ENCODE results near the gene C14orf132. TPM values are rescaled to one million over a fixed set of nuclear protein-coding genes. Genes with fewer than 3 reads are reported as not detected.
A peak's percentile ranks its signal among the peaks of the same experiment; 100 is the strongest.

C14orf132 gene
- total RNA-seq, 1 donor from 2014 or later = 8.0 TPM

DNA sequence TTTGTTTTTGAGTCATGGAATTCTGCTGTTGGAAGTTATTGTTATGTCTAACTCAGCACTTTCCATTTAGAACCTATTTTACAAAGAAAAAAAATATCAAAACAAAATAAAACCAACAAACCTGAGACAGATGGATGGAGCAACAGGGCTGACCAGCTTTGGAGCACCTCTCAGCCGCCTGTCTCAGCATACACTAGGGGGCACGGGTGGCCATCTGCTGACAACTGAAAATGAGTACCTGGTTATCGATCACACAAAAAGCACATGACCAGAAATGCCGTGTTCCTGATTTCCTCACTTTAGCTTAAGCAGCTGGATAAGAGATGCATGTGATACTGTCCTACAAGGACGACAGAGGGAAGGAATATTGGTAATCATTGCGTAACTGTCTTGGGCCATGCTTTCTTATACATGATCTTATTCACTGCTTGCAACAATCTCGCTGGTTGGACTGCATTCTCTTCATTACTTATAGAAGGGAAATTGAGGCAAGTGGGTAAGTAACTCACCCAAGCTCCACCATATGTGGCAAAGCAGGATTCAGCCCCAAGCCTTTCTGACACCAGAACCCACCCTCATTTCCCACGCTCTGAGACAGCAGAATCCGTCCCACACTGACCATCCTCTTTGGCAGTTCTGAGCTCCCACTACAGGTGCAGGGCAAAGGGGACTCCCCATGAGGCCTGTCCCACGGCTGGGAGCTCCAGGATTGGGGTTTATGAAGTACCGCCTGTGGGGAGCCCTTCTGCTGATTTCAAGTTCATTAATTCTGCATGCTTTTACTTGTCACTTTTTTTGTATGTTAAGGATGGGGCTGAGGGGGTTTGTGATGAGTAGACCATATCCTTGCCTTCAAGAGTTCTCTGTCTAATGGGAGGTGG, 43.5 kb downstream of the C14orf132 start:
- DNase-seq (ENCODE audit: low read depth) = no peak
- H3K27ac ChIP-seq (ENCODE audit: low read depth, low read length) = no peak overlapping the region
- Mint-ChIP-seq H3K27me3 (ENCODE audit: low read depth, unreplicated experiment) (peaks cover 2% of the 10 kb centered on the region), H3K4me1 (ENCODE audit: low read depth, unreplicated experiment) (peaks cover 25% of the 10 kb centered on the region), H3K36me3 (ENCODE audit: low read depth, unreplicated experiment) (peaks cover 2% of the 10 kb centered on the region), H3K4me3 (ENCODE audit: unreplicated experiment) (no peak overlapping the region), H3K9me3 (ENCODE audit: unreplicated experiment) (no peaks in the 10 kb centered on the region), H3K27ac (ENCODE audit: unreplicated experiment) (no peak overlapping the region)
- H3K27me3 ChIP-seq (ENCODE audit: insufficient read depth, low read length) = no peaks in the 10 kb centered on the region
- peaks cover 63% of the 10 kb centered on the region for H4K20me1 ChIP-seq (ENCODE audit: insufficient read depth, low read length)
- H3K4me1 ChIP-seq (ENCODE audit: insufficient read depth, low read length) = peaks cover 34% of the 10 kb centered on the region
- no peak overlapping the region for H3K4me3 ChIP-seq (ENCODE audit: insufficient read depth, low read depth, low read length)
- no peak overlapping the region for H3K4me2 ChIP-seq (ENCODE audit: low read length)
- TF ChIP-seq EZH2 (IDR thresholded peaks at IDR 0.05; ENCODE audit: insufficient read depth, low read length) = no peak
- TF ChIP-seq, protein P1, sequence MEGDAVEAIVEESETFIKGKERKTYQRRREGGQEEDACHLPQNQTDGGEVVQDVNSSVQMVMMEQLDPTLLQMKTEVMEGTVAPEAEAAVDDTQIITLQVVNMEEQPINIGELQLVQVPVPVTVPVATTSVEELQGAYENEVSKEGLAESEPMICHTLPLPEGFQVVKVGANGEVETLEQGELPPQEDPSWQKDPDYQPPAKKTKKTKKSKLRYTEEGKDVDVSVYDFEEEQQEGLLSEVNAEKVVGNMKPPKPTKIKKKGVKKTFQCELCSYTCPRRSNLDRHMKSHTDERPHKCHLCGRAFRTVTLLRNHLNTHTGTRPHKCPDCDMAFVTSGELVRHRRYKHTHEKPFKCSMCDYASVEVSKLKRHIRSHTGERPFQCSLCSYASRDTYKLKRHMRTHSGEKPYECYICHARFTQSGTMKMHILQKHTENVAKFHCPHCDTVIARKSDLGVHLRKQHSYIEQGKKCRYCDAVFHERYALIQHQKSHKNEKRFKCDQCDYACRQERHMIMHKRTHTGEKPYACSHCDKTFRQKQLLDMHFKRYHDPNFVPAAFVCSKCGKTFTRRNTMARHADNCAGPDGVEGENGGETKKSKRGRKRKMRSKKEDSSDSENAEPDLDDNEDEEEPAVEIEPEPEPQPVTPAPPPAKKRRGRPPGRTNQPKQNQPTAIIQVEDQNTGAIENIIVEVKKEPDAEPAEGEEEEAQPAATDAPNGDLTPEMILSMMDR (IDR thresholded peaks at IDR 0.05; ENCODE audit: insufficient read depth, low read depth, low read length) = no peak
- no peaks in the 10 kb centered on the region for H3K9me3 ChIP-seq (ENCODE audit: insufficient read depth, low read depth, low read length)
- H2AFZ ChIP-seq (ENCODE audit: low read depth, low read length) = no peak overlapping the region
- peaks cover 6% of the 10 kb centered on the region for H3K36me3 ChIP-seq (ENCODE audit: insufficient read depth, low read length)
- no peak overlapping the region for H3K9ac ChIP-seq (ENCODE audit: low read length)
- peaks cover 41% of the 10 kb centered on the region for H3K79me2 ChIP-seq (ENCODE audit: insufficient read depth, low read length)
- FAIRE-seq = no peak

DNA sequence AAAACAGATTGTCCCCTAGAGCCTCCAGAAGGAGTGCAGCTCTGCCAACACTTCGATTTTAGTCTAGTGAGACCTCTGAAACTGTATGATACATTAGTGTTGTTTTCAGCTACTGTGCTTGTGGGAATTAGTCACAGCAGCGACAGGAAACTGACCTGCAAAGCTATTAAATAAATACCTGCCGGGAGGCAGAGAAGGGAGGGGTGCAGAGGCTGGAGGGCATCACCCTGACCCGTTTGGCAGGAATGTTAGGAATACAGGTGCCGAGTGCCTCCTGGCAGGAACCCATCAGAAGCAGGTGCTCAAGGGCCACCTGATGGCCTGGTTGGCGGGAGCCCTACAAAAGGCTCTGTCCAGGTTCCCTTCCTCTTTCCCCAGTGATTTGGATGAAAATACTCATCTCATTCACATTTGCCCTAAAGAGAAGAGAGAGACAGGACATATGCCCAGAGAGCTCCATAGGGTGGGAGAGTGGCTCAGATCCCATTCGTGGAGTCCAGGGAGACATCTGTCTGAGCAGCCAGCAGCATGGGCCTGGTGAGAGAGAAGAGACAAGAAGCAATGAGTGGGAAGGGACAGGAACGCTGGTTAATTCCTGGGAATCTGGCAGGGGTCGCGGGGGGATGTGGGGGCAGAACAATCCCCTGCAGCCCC, 44.6 kb downstream of the C14orf132 start:
- no peak for FAIRE-seq

More for the DNA sequence above, 44.6 kb downstream of the C14orf132 start:
- Histone ChIP-seq H3K4me1 (ENCODE audit: insufficient read depth, low read length) (peaks cover 33% of the 10 kb centered on the region), H3K9me3 (ENCODE audit: insufficient read depth, low read depth, low read length) (no peaks in the 10 kb centered on the region), H3K4me3 (ENCODE audit: insufficient read depth, low read depth, low read length) (no peak overlapping the region), H3K9ac (ENCODE audit: low read length) (no peak overlapping the region), H3K79me2 (ENCODE audit: insufficient read depth, low read length) (peaks cover 34% of the 10 kb centered on the region), H3K27ac (ENCODE audit: low read depth, low read length) (no peak overlapping the region), H3K27me3 (ENCODE audit: insufficient read depth, low read length) (no peaks in the 10 kb centered on the region), H3K36me3 (ENCODE audit: insufficient read depth, low read length) (peaks cover 6% of the 10 kb centered on the region), H4K20me1 (ENCODE audit: insufficient read depth, low read length) (peaks cover 51% of the 10 kb centered on the region), H2AFZ (ENCODE audit: low read depth, low read length) (no peak overlapping the region), H3K4me2 (ENCODE audit: low read length) (no peak overlapping the region)
- peak overlapping the region; percentile 47 for H3K27ac Mint-ChIP-seq (ENCODE audit: unreplicated experiment)
- no peak for DNase-seq (ENCODE audit: low read depth)
- TF ChIP-seq, protein P1 (IDR thresholded peaks at IDR 0.05; ENCODE audit: insufficient read depth, low read depth, low read length) = no peak
- TF ChIP-seq EZH2 (IDR thresholded peaks at IDR 0.05; ENCODE audit: insufficient read depth, low read length) = no peak
- H3K36me3 Mint-ChIP-seq (ENCODE audit: low read depth, unreplicated experiment) = peaks cover under 1% of the 10 kb centered on the region
- H3K9me3 Mint-ChIP-seq (ENCODE audit: unreplicated experiment) = no peaks in the 10 kb centered on the region
- peaks cover 25% of the 10 kb centered on the region for H3K4me1 Mint-ChIP-seq (ENCODE audit: low read depth, unreplicated experiment)
- H3K4me3 Mint-ChIP-seq (ENCODE audit: unreplicated experiment) = no peak overlapping the region
- peaks cover under 1% of the 10 kb centered on the region for H3K27me3 Mint-ChIP-seq (ENCODE audit: low read depth, unreplicated experiment)

Data from astrocyte (in vitro differentiated cells and primary cell).